SJCRH30 (cell line): ENCODE results near the gene RTP2. TPM values are rescaled to one million over a fixed set of nuclear protein-coding genes. Genes with fewer than 3 reads are reported as not detected.

Experiments
- DNase-seq, 2 experiments: peaks; one replicate each; pipeline ENCODE4 v3.0.0-alpha.2; 2015 to 2020
- H3K27ac ChIP-seq: fragments of 250-450 bp; sonication (Bioruptor Pico); 2 replicates; pipeline ENCODE4 v1.5.1; 2020; ENCODE audit warnings: mild to moderate bottlenecking, moderate library complexity
- H3K27me3 ChIP-seq: fragments of 250-450 bp; sonication (Bioruptor Pico); 2 replicates; pipeline ENCODE4 v1.5.1; 2020; ENCODE audit warnings: mild to moderate bottlenecking, moderate library complexity
- H3K36me3 ChIP-seq: fragments of 250-450 bp; sonication (Bioruptor Pico); 2 replicates; pipeline ENCODE4 v1.5.1; 2020; ENCODE audit warnings: mild to moderate bottlenecking, moderate library complexity
- H3K4me1 ChIP-seq: fragments of 250-450 bp; sonication (Bioruptor Pico); 2 replicates; pipeline ENCODE4 v1.5.1; 2020; ENCODE audit warnings: mild to moderate bottlenecking, moderate library complexity
- H3K4me3 ChIP-seq: fragments of 250-450 bp; sonication (Bioruptor Pico); 2 replicates; pipeline ENCODE4 v1.5.1; 2020; ENCODE audit warnings: mild to moderate bottlenecking, moderate library complexity
- H3K9me3 ChIP-seq: fragments of 250-450 bp; sonication (Bioruptor Pico); replicated peaks from 2 replicates; pipeline ENCODE4 v1.5.1; 2020; ENCODE audit warnings: mild to moderate bottlenecking, moderate library complexity
- total RNA-seq: library from RNA; depleted of rRNA; stranded (reverse); fragments of >200 nt; shearing (Covaris generic); gene quantifications from 2 replicates; pipeline ENCODE4 v1.2.3, GENCODE V29; 2014

The RTP2 gene
- total RNA-seq, 1 experiment from 2014 or later, result not detected

GRCh38 chr3:187729598-187729997 lies 27.2 kb upstream of the RTP2 start:
- Histone ChIP-seq H3K27ac (no peak overlapping the region), H3K9me3 (no peaks in the 10 kb centered on the region), H3K4me1 (no peaks in the 10 kb centered on the region), H3K4me3 (no peak overlapping the region), H3K27me3 (no peaks in the 10 kb centered on the region), H3K36me3 (no peaks in the 10 kb centered on the region)
- no peak for DNase-seq

GRCh38 chr3:187728940-187729583 lies 26.7 kb upstream of the RTP2 start:
- no peak for DNase-seq
- Histone ChIP-seq H3K4me1 (no peaks in the 10 kb centered on the region), H3K4me3 (no peak overlapping the region), H3K27ac (no peak overlapping the region), H3K36me3 (no peaks in the 10 kb centered on the region), H3K27me3 (no peaks in the 10 kb centered on the region), H3K9me3 (no peaks in the 10 kb centered on the region)

- no peaks in the 10 kb centered on the region for H3K9me3 ChIP-seq
- no peaks in the 10 kb centered on the region for H3K4me1 ChIP-seq
- DNase-seq, result no peak
- no peak overlapping the region for H3K27ac ChIP-seq
- H3K27me3 ChIP-seq, result no peaks in the 10 kb centered on the region
- no peak overlapping the region for H3K4me3 ChIP-seq
- H3K36me3 ChIP-seq, result no peaks in the 10 kb centered on the region
Measured at GRCh38 chr3:187728248-187728647, 25.9 kb upstream of the RTP2 start.

GRCh38 chr3:187726564-187726963 lies 24.2 kb upstream of the RTP2 start:
- no peaks in the 10 kb centered on the region for H3K36me3 ChIP-seq
- no peaks in the 10 kb centered on the region for H3K4me1 ChIP-seq
- H3K27ac ChIP-seq, result no peak overlapping the region
- H3K4me3 ChIP-seq, result no peak overlapping the region
- no peak for DNase-seq
- no peaks in the 10 kb centered on the region for H3K9me3 ChIP-seq
- H3K27me3 ChIP-seq, result no peaks in the 10 kb centered on the region

GRCh38 chr3:187725653-187726370 lies 23.5 kb upstream of the RTP2 start:
- no peaks in the 10 kb centered on the region for H3K9me3 ChIP-seq
- H3K27ac ChIP-seq, result no peak overlapping the region
- H3K4me1 ChIP-seq, result no peaks in the 10 kb centered on the region
- no peaks in the 10 kb centered on the region for H3K36me3 ChIP-seq
- no peak for DNase-seq
- no peak overlapping the region for H3K4me3 ChIP-seq
- no peaks in the 10 kb centered on the region for H3K27me3 ChIP-seq

GRCh38 chr3:187725224-187725623 lies 22.9 kb upstream of the RTP2 start:
- H3K27ac ChIP-seq, result no peak overlapping the region
- no peak overlapping the region for H3K4me3 ChIP-seq
- H3K9me3 ChIP-seq, result no peaks in the 10 kb centered on the region
- DNase-seq, result no peak
- H3K36me3 ChIP-seq, result no peaks in the 10 kb centered on the region
- no peaks in the 10 kb centered on the region for H3K27me3 ChIP-seq
- no peaks in the 10 kb centered on the region for H3K4me1 ChIP-seq

GRCh38 chr3:187722206-187722612 lies 19.9 kb upstream of the RTP2 start:
- DNase-seq, result no peak
- no peaks in the 10 kb centered on the region for H3K9me3 ChIP-seq
- no peak overlapping the region for H3K4me3 ChIP-seq
- H3K36me3 ChIP-seq, result no peaks in the 10 kb centered on the region
- no peak overlapping the region for H3K27ac ChIP-seq
- no peaks in the 10 kb centered on the region for H3K4me1 ChIP-seq
- H3K27me3 ChIP-seq, result no peaks in the 10 kb centered on the region

- no peak for DNase-seq
- no peak overlapping the region for H3K27ac ChIP-seq
- no peaks in the 10 kb centered on the region for H3K9me3 ChIP-seq
- no peaks in the 10 kb centered on the region for H3K36me3 ChIP-seq
- no peaks in the 10 kb centered on the region for H3K27me3 ChIP-seq
- no peaks in the 10 kb centered on the region for H3K4me1 ChIP-seq
- H3K4me3 ChIP-seq, result no peak overlapping the region
Measured at GRCh38 chr3:187721055-187721454, 18.7 kb upstream of the RTP2 start.

GRCh38 chr3:187720337-187720670 lies 17.9 kb upstream of the RTP2 start:
- H3K27ac ChIP-seq, result no peak overlapping the region
- H3K36me3 ChIP-seq, result no peaks in the 10 kb centered on the region
- H3K4me3 ChIP-seq, result no peak overlapping the region
- H3K9me3 ChIP-seq, result no peaks in the 10 kb centered on the region
- no peaks in the 10 kb centered on the region for H3K4me1 ChIP-seq
- DNase-seq, result no peak
- no peaks in the 10 kb centered on the region for H3K27me3 ChIP-seq

GRCh38 chr3:187719628-187720336 lies 17.4 kb upstream of the RTP2 start:
- Histone ChIP-seq H3K9me3 (no peaks in the 10 kb centered on the region), H3K4me1 (no peaks in the 10 kb centered on the region), H3K27ac (no peak overlapping the region), H3K27me3 (no peaks in the 10 kb centered on the region), H3K36me3 (no peaks in the 10 kb centered on the region), H3K4me3 (no peak overlapping the region)
- no peak for DNase-seq

- no peak overlapping the region for H3K27ac ChIP-seq
- no peaks in the 10 kb centered on the region for H3K9me3 ChIP-seq
- H3K4me3 ChIP-seq, result no peak overlapping the region
- no peaks in the 10 kb centered on the region for H3K4me1 ChIP-seq
- no peak for DNase-seq
- H3K36me3 ChIP-seq, result no peaks in the 10 kb centered on the region
- H3K27me3 ChIP-seq, result no peaks in the 10 kb centered on the region
Measured at GRCh38 chr3:187718802-187719201, 16.4 kb upstream of the RTP2 start.

- no peak overlapping the region for H3K4me3 ChIP-seq
- no peaks in the 10 kb centered on the region for H3K36me3 ChIP-seq
- H3K9me3 ChIP-seq, result no peaks in the 10 kb centered on the region
- DNase-seq, result no peak
- H3K27ac ChIP-seq, result no peak overlapping the region
- H3K4me1 ChIP-seq, result no peaks in the 10 kb centered on the region
- no peaks in the 10 kb centered on the region for H3K27me3 ChIP-seq
Measured at GRCh38 chr3:187717572-187717971, 15.2 kb upstream of the RTP2 start.

GRCh38 chr3:187714404-187714979 lies 12.1 kb upstream of the RTP2 start:
- Histone ChIP-seq H3K27ac (no peak overlapping the region), H3K4me3 (no peak overlapping the region), H3K27me3 (no peaks in the 10 kb centered on the region), H3K36me3 (no peaks in the 10 kb centered on the region), H3K9me3 (no peaks in the 10 kb centered on the region), H3K4me1 (no peaks in the 10 kb centered on the region)
- DNase-seq, result peak; percentile 13 to 68

GRCh38 chr3:187713504-187713903 lies 11.1 kb upstream of the RTP2 start:
- Histone ChIP-seq H3K36me3 (no peaks in the 10 kb centered on the region), H3K27me3 (no peaks in the 10 kb centered on the region), H3K4me1 (no peaks in the 10 kb centered on the region), H3K4me3 (no peak overlapping the region), H3K9me3 (no peaks in the 10 kb centered on the region), H3K27ac (no peak overlapping the region)
- peak in 1 of 2 experiments; percentile 25 for DNase-seq

GRCh38 chr3:187709155-187709554 lies 6.8 kb upstream of the RTP2 start:
- DNase-seq, result no peak
- H3K27ac ChIP-seq, result no peak overlapping the region
- no peaks in the 10 kb centered on the region for H3K9me3 ChIP-seq
- H3K27me3 ChIP-seq, result no peaks in the 10 kb centered on the region
- no peak overlapping the region for H3K4me3 ChIP-seq
- no peaks in the 10 kb centered on the region for H3K36me3 ChIP-seq
- no peaks in the 10 kb centered on the region for H3K4me1 ChIP-seq
